HEK293 (cell line): ENCODE results near the gene CLN5.

ENCODE experiments used
- GLI2 ChIP-seq: fragments of 450-650 bp; formaldehyde crosslinking; IDR thresholded peaks from 2 replicates; pipeline ENCODE4; 2017; ENCODE audit warnings: missing biosample characterization, missing genetic modification characterization, low read depth, borderline replicate concordance
- KLF7 ChIP-seq: fragments of 450-650 bp; formaldehyde crosslinking; IDR thresholded peaks from 2 replicates; pipeline ENCODE4 v1.5.1; 2016; ENCODE audit warnings: missing biosample characterization, missing genetic modification characterization, borderline replicate concordance
- OVOL3 ChIP-seq: fragments of 450-650 bp; formaldehyde crosslinking; IDR thresholded peaks from 2 replicates; pipeline ENCODE4 v1.5.1; 2016; ENCODE audit warnings: missing biosample characterization, missing genetic modification characterization
- PATZ1 ChIP-seq: fragments of 450-650 bp; formaldehyde crosslinking; IDR thresholded peaks from 2 replicates; pipeline ENCODE4 v1.5.1; 2016; ENCODE audit warnings: missing biosample characterization, missing genetic modification characterization
- PRDM10 ChIP-seq: fragments of 450-650 bp; formaldehyde crosslinking; IDR thresholded peaks from 2 replicates; pipeline ENCODE4 v1.5.1; 2016; ENCODE audit warnings: missing biosample characterization, missing genetic modification characterization
- PRDM4 ChIP-seq: fragments of 450-650 bp; formaldehyde crosslinking; IDR thresholded peaks from 2 replicates; pipeline ENCODE4 v1.5.1; 2017; ENCODE audit warnings: missing biosample characterization, missing genetic modification characterization
- ZBTB10 ChIP-seq: fragments of 450-650 bp; formaldehyde crosslinking; IDR thresholded peaks from 2 replicates; pipeline ENCODE4 v1.5.1; 2016; ENCODE audit warnings: missing biosample characterization, missing genetic modification characterization
- ZBTB11 ChIP-seq: fragments of 450-650 bp; formaldehyde crosslinking; conservative IDR thresholded peaks from 2 replicates; pipeline ENCODE4 v1.5.1; 2016; ENCODE audit warnings: low read depth, missing biosample characterization, missing genetic modification characterization
- ZNF202 ChIP-seq: fragments of 450-650 bp; formaldehyde crosslinking; IDR thresholded peaks from 2 replicates; pipeline ENCODE4 v1.5.1; 2016; ENCODE audit warnings: missing biosample characterization, missing genetic modification characterization, borderline replicate concordance
- ZNF335 ChIP-seq: fragments of 450-650 bp; formaldehyde crosslinking; conservative IDR thresholded peaks from 2 replicates; pipeline ENCODE4 v1.5.1; 2016; ENCODE audit warnings: missing biosample characterization, missing genetic modification characterization
- ZNF398 ChIP-seq: fragments of 450-650 bp; formaldehyde crosslinking; IDR thresholded peaks from 2 replicates; pipeline ENCODE4 v1.5.1; 2017; ENCODE audit warnings: missing biosample characterization, missing genetic modification characterization
- ZNF571 ChIP-seq: fragments of 450-650 bp; formaldehyde crosslinking; IDR thresholded peaks from 2 replicates; pipeline ENCODE4 v1.5.0; 2017; ENCODE audit warnings: missing biosample characterization, missing genetic modification characterization
- ZNF624 ChIP-seq: fragments of 450-650 bp; formaldehyde crosslinking; IDR thresholded peaks from 2 replicates; pipeline ENCODE4 v1.5.1; 2017; ENCODE audit warnings: missing biosample characterization, missing genetic modification characterization
- ZNF629 ChIP-seq: fragments of 450-650 bp; formaldehyde crosslinking; IDR thresholded peaks from 2 replicates; pipeline ENCODE4 v1.5.1; 2017; ENCODE audit warnings: missing biosample characterization, missing genetic modification characterization
- ZNF677 ChIP-seq: fragments of 450-650 bp; IDR thresholded peaks from 2 replicates; pipeline ENCODE4 v1.5.0; 2018; ENCODE audit warnings: missing biosample characterization, mild to moderate bottlenecking, missing genetic modification characterization, moderate library complexity
- ZNF747 ChIP-seq: fragments of 450-650 bp; formaldehyde crosslinking; IDR thresholded peaks from 2 replicates; pipeline ENCODE4 v1.5.1; 2016; ENCODE audit warnings: missing biosample characterization, missing genetic modification characterization
- ZNF791 ChIP-seq: fragments of 450-650 bp; formaldehyde crosslinking; IDR thresholded peaks from 2 replicates; pipeline ENCODE4 v1.5.1; 2016; ENCODE audit warnings: missing biosample characterization, missing genetic modification characterization
- ZSCAN23 ChIP-seq: fragments of 450-650 bp; formaldehyde crosslinking; IDR thresholded peaks from 2 replicates; pipeline ENCODE4 v1.5.1; 2016; ENCODE audit warnings: missing biosample characterization, missing genetic modification characterization
- ZSCAN4 ChIP-seq: fragments of 450-650 bp; formaldehyde crosslinking; IDR thresholded peaks from 2 replicates; pipeline ENCODE4 v1.5.1; 2017; ENCODE audit warnings: missing biosample characterization, missing genetic modification characterization

CLN5 gene

GRCh38 chr13:76991796-76992547 is at the start of gene CLN5 (continued):
- TF ChIP-seq ZBTB10 (tag by site-specific recombination) (no peak), GLI2 (no peak), ZNF202 (no peak), KLF7 (tag by site-specific recombination) (no peak), ZNF335 (tag by site-specific recombination) (no peak), ZNF571 (tag by site-specific recombination) (no peak), ZNF747 (no peak), ZNF629 (tag by site-specific recombination) (no peak), ZBTB11 (tag by site-specific recombination) (peak; percentile 63), ZNF677 (tag by site-specific recombination) (no peak), PRDM4 (tag by site-specific recombination) (no peak), PATZ1 (peak; percentile 57), ZSCAN4 (tag by site-specific recombination) (no peak), OVOL3 (tag by site-specific recombination) (no peak), PRDM10 (tag by site-specific recombination) (peak; percentile 20; the same call in 1 of the 2 replicates), ZSCAN23 (tag by site-specific recombination) (no peak), ZNF624 (tag by site-specific recombination) (no peak), ZNF791 (tag by site-specific recombination) (no peak), ZNF398 (tag by site-specific recombination) (no peak)
